ENCODE data around the gene PSMD2.
A peak's percentile ranks its signal among the peaks of the same experiment; 100 is the strongest.

Gene PSMD2

DNA sequence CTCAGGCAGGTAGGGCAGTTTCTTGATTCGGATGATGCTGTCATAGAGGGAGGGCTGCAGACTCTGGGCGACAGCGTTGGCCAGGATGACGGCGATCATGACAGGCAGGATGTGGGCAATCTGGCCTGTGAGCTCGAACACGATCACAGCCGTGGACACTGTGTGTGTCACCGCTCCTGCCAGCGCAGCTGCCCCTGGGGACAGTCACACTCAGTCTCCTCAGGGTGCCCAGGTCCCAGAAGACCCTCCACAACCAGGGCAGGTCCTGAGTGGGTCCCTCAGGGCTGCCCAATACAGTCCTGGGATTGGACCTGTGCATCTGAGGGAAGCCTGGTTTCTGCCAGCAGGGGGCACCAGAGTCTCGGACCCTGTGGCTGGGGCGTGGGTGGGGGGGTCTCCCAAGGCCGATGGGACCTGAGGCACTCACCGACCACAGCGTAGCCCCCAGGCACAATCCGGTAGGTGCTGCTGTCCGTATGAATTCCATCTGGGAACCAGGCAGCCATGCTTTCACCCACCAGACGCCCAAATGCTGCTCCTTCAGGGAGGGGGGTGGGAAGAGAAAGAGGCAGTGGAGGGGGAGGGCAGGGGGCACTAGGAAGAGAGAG lies 55.2 kb downstream of the PSMD2 start:
- DNase-seq (ENCODE audit: extremely low read depth in 1 of 2, low read depth in 1 of 2): peak in 1 of 2 donors; percentile 51

DNA sequence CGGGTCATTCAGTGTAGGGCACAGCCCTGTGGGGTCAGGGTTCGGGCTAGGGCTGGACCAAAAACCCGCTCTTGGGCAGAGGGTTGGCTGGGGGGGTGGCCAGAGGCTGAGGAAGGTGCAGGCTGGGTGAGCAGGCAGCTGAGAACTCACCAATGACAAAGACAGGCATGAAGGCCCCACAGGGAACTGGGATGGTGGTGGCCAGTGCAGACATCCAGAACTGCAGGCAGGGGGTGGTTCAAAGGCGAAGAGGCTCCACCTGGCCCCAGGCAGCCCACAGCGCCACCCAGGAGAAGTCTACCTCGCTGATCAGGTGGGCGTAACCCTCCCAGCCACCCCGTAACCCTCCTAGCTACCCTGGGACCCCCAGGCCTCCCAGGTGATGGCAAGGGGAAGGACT lies 55.7 kb downstream of the PSMD2 start:
- no peak for DNase-seq (ENCODE audit: extremely low read depth in 1 of 2, low read depth in 1 of 2)

DNA sequence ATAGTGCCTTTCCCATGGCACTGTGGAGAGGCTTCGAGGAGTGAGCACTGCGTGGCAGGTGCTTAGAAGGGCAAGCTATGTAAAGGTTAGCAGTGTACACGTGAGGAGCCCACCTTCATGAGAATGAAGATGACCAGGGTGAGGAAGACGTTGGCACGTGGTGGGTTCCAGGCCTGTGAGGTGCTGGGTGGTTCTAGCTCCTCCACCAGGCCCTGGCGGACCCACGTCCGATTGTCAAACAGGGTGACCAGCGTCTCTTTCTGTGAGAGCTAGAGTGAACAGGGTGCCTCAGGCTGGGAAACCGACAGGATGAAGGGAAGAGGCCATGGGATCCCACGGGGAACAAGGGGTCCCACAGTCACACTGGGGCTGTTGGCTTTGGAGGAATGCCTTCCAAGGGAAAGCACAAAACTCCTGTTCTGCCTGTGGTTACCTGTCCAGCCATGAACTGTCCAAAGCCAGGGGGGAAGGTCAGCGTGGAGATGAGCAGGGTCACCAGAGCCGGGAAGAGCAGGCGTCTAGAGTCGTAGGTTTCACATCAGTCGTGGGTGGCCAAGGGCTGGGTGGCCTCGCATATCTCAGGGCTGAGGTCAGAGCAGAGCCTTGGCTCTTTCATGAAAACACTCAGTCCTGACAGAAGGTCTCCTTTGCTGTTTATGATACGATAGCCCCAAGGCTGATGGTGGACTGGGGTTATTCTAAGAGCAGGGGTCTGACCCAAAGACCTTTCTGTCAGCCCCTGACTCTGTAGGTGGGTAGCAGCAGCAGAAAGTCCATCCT lies 56.4 kb downstream of the PSMD2 start:
- DNase-seq (ENCODE audit: extremely low read depth in 1 of 2, low read depth in 1 of 2): no peak

DNA sequence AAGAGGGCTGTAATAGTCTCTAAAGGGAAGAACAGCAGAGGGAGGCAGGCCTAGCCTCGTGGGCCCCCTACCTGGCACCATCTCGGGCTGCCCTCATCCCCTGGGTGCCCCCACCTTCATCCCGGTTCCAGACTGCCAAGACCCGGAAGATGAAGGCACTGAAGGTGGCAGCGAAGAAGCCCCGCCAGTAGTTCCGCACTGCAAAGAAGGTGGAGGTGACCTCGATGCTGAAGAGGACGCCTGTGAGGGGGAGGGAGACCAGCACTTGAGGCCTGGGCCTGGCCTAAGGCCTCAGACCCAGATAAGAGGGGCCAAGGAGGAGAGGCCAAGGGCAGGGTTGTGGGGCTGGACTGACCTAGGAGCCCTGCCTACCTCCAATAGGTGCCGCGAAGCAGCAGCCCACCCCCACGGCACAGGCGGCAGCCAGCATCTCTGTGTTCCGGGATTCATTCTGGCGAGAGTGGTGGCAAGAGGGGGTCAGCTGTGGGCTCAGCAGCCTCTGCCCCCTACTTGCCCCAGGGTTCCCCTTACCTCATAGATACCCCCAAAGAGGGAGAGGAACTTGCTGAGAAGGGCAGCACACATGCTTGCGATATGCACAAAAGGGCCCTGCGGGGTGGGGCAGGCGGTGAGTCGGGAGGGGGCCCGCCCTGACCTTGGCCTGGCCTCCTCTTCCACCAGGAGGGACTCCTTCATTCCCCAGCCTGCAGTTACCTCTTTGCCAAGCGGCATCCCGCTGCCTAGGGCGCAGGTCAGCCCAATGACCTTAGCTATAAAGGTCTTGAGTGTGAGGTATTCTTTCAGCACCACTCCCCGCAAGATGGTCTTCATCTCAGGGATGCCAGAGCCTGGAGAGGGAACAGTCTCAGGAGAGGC lies 58.4 kb downstream of the PSMD2 start:
- no peak for DNase-seq (ENCODE audit: extremely low read depth in 1 of 2, low read depth in 1 of 2)

DNA sequence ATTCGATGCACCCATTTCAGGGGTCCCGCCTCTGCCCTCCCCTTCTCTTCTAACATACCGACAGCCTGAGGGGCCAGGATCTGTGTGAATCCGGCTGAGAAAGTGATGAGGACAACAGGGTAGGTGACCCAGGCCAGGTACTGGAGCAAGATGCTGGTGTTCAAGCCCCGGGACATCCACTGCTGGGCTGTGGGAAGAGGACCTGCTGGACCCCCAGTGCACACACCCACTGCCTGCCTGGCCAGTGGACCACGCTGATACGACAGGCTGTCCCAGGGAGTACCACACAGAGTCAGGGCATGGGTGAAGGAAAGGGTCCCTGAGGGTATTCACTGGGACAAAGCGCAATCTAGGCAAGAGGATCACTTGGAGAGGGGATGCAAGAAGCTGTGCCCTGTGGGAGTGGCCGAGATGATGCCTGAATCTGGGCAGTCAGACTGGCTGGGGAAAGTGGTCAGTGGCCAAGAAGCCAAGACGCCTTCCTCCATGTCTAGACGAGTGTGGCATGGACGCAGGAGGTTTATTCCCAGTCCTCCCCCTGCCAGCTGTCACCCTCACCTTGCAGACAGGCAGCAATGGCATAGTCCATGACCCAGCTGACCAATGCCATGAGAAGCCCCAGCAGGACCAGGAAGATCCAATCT lies 59.2 kb downstream of the PSMD2 start:
- DNase-seq (ENCODE audit: extremely low read depth in 1 of 2, low read depth in 1 of 2): no peak
